HG03460 (cell line): Measurements from ENCODE around the gene SLC6A12.
"Not testable (repeated sequence)": the region's sequence is repeated elsewhere in the genome, so short reads cannot be mapped to it uniquely, and the experiment has no call there.

Experiments
- ATAC-seq: cut with Tn5 transposase; IDR thresholded peaks from one replicate; pipeline ENCODE4 v1.9.1; 2021; ENCODE audit not compliant: unreplicated experiment

Gene SLC6A12

DNA sequence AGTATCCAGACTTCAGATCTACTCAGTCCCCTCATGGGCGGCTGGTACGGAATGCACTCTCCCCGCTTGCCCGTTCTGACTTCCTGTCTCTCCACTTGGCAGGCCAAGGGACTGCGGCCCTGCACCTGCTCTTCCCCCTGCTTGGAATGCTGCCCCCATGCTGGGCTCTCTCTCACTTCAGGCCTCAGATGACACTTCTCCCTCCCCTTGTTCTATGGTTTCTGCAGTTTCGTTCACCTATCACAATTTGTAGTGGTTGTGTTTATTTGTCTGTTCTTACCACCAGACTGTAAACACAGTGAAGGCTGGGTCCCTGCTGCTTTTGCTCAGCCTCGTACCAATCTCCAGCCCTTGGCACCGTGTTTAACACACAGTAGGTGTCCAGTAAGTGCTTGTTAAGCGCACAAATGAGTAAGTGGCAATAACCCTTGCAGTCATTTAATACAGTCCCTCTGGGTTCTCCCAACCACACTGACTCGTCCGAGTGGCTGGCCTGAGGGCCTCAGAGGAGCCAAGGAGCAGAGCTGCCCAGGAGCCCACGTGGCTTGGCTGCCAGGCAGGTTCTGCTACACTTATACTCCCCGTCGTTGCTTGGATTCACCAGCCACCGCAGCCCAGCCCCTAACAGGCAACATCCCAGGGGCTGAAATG is 11.8 kb downstream of the SLC6A12 start:
- ATAC-seq, result no peak

DNA sequence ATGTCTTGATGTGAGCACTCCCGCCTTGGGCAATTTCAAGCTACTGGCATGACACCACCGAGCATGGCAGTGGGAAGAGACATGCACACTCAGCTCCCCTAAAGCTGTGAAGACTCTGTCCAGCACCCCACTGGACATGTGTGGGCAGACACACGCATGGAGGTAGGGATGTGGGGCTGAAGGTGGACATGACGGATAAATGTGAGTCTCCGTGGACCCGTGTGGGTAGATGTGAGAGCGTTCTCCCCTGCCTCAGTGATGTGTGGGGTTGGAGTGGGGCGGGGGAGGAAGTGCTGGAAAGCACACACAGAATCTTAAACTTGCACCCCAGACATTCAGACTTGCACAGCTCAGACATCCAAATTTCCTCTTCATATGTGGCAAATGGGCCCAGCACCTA is 12.6 kb downstream of the SLC6A12 start:
- ATAC-seq, result no peak

- ATAC-seq, result no peak
These were observed 15.3 kb downstream of the SLC6A12 start for GRCh38 chr12:198705-199104.

- no peak for ATAC-seq
These were observed 15.9 kb downstream of the SLC6A12 start for GRCh38 chr12:197911-198695.

- ATAC-seq, result no peak
These were observed 16.6 kb downstream of the SLC6A12 start for GRCh38 chr12:197347-197746.

DNA sequence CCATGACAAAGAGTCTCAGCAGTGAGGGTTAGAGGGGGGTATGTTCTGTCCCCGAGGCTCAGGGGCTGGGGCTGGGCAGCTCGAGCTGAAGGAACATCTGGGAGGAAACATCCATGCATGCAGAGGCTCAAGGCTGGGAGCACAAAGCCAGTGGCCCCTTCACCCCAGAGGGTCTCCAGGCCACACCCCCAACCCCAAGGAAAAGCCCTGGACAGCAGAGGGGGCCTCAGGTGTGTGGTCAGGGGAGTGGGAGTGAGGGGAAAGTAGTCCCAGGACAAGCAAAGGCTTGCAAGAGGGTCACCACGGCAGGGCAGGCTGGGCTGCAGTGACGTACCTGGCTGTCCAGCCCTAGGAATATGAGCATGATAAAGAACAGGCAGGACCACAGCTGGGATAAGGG is 17.5 kb downstream of the SLC6A12 start:
- ATAC-seq, result no peak

GRCh38 chr12:195951-196350 is 18.0 kb downstream of the SLC6A12 start:
- no peak for ATAC-seq

DNA sequence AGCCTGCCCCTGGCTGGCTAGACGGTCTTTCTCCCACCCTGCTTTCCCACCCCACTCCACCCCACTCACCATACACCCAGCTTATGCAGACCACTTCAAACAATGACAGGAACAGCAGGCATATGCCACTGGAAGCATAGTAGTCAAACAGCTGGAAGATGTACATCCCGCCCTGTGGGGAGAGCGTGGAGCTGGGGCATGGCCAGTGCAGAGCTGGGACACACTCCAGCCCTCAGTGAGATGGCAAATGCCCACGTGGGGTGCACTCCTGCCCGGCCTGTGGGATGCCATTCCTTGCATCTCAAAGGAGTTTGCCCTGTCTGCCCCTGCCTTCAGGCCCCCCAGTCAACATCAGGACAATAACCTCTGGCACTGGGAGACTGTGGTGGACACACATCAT is 18.8 kb downstream of the SLC6A12 start:
- ATAC-seq, result no peak

GRCh38 chr12:194276-194675 is 19.7 kb downstream of the SLC6A12 start:
- no peak for ATAC-seq

GRCh38 chr12:193261-193660 is 20.7 kb downstream of the SLC6A12 start:
- ATAC-seq, result no peak

DNA sequence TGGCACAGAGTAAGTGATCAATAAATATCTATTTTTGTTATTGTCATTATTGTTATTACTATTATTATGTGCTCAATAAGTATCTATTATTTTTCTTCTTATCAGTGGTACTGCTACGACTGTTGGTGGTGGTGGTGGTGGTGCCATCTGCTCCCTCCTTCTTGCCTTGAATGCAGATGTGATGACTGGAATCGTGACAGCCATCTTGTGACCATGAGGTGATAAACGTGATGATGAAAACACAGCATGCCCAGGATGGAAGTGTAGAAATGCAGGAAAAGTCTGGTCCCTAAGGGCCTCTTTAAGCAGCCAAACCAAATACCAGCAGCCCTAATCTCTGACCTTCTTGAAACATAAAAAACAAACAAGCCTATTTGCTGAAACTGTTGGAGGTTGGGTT is 22.4 kb downstream of the SLC6A12 start:
- no peak for ATAC-seq

- ATAC-seq, result no peak
These were observed 23.1 kb downstream of the SLC6A12 start for GRCh38 chr12:190881-191280.

DNA sequence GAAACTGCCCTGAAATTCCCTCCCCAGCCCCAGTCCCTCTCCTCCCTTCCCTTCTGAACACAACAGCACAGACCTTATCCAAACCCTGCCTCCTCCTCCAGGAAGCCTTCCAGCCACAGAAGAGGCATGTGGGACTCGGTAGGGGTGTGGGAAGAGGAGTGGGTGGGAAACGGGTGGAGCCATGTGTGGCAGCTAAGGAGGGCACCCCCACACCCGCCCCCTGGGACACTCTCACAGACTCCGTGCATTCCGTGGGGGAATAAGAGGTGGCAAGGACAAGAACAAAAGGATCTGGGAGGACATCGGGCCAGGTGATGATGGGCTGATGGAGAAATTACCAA is 24.4 kb downstream of the SLC6A12 start:
- no peak for ATAC-seq

DNA sequence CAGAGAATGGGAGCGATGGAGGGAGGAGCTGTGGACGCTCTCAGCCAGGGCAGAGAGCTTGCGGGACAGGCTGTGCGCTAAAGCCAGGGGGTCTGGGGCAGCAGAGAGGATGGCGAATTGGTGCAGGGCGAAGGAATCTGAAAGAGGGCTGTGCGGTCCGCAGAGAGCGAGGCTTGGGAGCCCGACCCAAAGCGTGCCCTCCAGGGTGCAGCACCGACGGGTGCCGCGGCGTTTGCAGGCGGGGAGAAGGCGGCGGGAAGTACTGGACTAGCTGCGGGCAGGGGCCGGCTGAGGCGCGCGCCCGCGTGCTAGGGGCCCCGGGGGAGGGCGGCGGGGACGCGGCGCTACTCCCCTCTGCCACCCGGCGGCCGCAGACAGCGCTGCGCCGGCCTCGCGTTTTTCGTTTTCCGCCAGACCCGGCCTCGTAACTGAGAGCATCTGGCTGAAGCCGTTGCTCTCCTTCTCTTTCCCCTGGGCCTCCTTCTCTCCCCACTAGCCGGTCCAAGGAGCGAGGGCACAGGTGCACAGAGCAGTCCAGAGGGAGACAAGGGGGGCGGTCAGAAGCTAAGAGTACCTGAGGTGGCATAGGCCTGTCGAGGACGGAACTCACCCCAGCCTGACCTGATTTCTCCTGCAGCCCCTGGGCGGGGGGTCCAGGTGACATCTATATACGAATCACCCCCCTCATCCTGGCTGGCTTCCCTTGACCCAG is 24.9 kb downstream of the SLC6A12 start:
- no peak for ATAC-seq

GRCh38 chr12:187986-188909 is 25.7 kb downstream of the SLC6A12 start:
- ATAC-seq, result not testable (repeated sequence)

- ATAC-seq, result no peak
These were observed 27.8 kb downstream of the SLC6A12 start for GRCh38 chr12:186006-186625.

- no peak for ATAC-seq
These were observed 28.4 kb downstream of the SLC6A12 start for GRCh38 chr12:185576-185955.

- ATAC-seq, result no peak
These were observed 29.0 kb downstream of the SLC6A12 start for GRCh38 chr12:184811-185575.

GRCh38 chr12:182381-182892 is 31.5 kb downstream of the SLC6A12 start:
- no peak for ATAC-seq

GRCh38 chr12:181921-182320 is 32.0 kb downstream of the SLC6A12 start:
- ATAC-seq, result no peak
